Breast epithelium (tissue), 4 donors: Measurements from ENCODE around the gene DISP1. TPM values are rescaled to one million over a fixed set of nuclear protein-coding genes. Genes with fewer than 3 reads are reported as not detected.
"Not testable (repeated sequence)": the region's sequence is repeated elsewhere in the genome, so short reads cannot be mapped to it uniquely, and the experiment has no call there.

Experiments
- DNase-seq, 2 donors: peaks; one replicate each; pipeline ENCODE4 v3.0.0-alpha.2; 2019; ENCODE audit warnings: low spot score in 2 of 2
- H3K27ac ChIP-seq, 2 donors: fragments of 200-600 bp; sonication (generic) in 1 of 2; one replicate each; pipeline ENCODE4 v1.5.1; 2016 to 2019; ENCODE audit warnings: mild to moderate bottlenecking in 1 of 2
- H3K27me3 ChIP-seq, 2 donors: fragments of 200-600 bp; sonication (generic) in 1 of 2; one replicate each; pipeline versions ENCODE4 v1.5.1 to v1.6.0; 2017 to 2019; ENCODE audit warnings: control low read depth in 1 of 2, mild to moderate bottlenecking in 1 of 2
- H3K36me3 ChIP-seq: fragments of 200-600 bp; one replicate; pipeline ENCODE4 v1.5.1; 2019
- H3K4me1 ChIP-seq, 2 donors: fragments of 200-600 bp; sonication (generic); one replicate each; pipeline ENCODE4 v1.5.1; 2016 to 2019; ENCODE audit warnings: control low read depth in 1 of 2
- H3K4me3 ChIP-seq, 3 donors: fragments of 200-600 bp; sonication (generic); 1 replicate in 2 of 3; 2 replicates in 1 of 3; pipeline ENCODE4 v1.5.1; 2016 to 2019; ENCODE audit warnings: mild to moderate bottlenecking in 3 of 3, moderate library complexity in 2 of 3
- H3K9me3 ChIP-seq, 2 donors: fragments of 200-600 bp; sonication (generic) in 1 of 2; one replicate each; pipeline ENCODE4 v1.5.1; 2016 to 2019; ENCODE audit warnings: control low read depth in 1 of 2
- POLR2A ChIP-seq: fragments of 450-650 bp; IDR thresholded peaks from one replicate; pipeline ENCODE4 v1.6.1; 2016; ENCODE audit warnings: antibody characterized with exemption, mild to moderate bottlenecking, moderate library complexity
- POLR2AphosphoS5 ChIP-seq, 3 donors: sonication (generic); formaldehyde crosslinking; IDR thresholded peaks; one replicate each; pipeline ENCODE4 v1.6.1; 2017; ENCODE audit warnings: antibody characterized with exemption in 3 of 3
- intact Hi-C: fragments of 100-400 bp; cut with DNase I; formaldehyde crosslinking; loops from one replicate; pipeline ENCODE4 v1.15.1; 2023; ENCODE audit warnings: low total_unique reads
- total RNA-seq, 3 donors: library from RNA; depleted of rRNA; stranded (reverse); fragments of >200 nt; gene quantifications; one replicate each; pipeline ENCODE4 v1.1.0, GENCODE V29; 2016
- TF ChIP-seq, protein P1 (sequence below), 3 donors: fragments of 450-650 bp; IDR thresholded peaks; one replicate each; pipeline ENCODE4 v1.5.1; 2016 to 2017; ENCODE audit warnings: antibody characterized with exemption in 3 of 3, mild to moderate bottlenecking in 3 of 3, moderate library complexity in 3 of 3

The DISP1 gene
- total RNA-seq, 3 donors from 2014 or later, result 7.5 to 17.1 (median 10.5) TPM

DNA sequence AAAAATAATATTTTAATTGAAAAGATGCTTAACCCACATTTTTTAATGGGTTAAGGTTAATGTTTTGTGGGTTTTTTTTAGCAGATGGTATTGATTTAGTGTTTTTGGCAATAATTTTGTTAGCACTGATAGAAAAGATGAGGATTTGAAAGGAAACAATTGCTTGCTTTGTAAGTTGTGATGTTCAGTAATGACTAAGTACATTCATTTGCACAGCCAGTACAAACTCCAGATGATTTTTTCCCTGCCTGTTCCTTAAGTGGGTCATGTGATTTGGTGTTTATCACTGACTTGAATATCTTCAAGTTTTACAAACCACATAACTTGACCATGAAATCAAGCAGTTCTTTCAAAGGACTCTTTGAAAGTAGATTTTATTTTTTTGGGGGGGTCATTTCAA, 15.0 kb downstream of the DISP1 start:
- no peaks in the 10 kb centered on the region for H3K27me3 ChIP-seq
- H3K9me3 ChIP-seq, result no peaks in the 10 kb centered on the region
- TF ChIP-seq, protein P1, sequence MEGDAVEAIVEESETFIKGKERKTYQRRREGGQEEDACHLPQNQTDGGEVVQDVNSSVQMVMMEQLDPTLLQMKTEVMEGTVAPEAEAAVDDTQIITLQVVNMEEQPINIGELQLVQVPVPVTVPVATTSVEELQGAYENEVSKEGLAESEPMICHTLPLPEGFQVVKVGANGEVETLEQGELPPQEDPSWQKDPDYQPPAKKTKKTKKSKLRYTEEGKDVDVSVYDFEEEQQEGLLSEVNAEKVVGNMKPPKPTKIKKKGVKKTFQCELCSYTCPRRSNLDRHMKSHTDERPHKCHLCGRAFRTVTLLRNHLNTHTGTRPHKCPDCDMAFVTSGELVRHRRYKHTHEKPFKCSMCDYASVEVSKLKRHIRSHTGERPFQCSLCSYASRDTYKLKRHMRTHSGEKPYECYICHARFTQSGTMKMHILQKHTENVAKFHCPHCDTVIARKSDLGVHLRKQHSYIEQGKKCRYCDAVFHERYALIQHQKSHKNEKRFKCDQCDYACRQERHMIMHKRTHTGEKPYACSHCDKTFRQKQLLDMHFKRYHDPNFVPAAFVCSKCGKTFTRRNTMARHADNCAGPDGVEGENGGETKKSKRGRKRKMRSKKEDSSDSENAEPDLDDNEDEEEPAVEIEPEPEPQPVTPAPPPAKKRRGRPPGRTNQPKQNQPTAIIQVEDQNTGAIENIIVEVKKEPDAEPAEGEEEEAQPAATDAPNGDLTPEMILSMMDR (IDR thresholded peaks at IDR 0.05), result no peak
- TF ChIP-seq POLR2A (no peak), POLR2AphosphoS5 (IDR thresholded peaks at IDR 0.05) (no peak)
- H3K4me3 ChIP-seq, result no peak overlapping the region
- H3K4me1 ChIP-seq, result no peaks in the 10 kb centered on the region
- H3K36me3 ChIP-seq, result no peaks in the 10 kb centered on the region
- H3K27ac ChIP-seq, result no peak overlapping the region
- intact Hi-C loops, result no loop called here
- no peak for DNase-seq

DNA sequence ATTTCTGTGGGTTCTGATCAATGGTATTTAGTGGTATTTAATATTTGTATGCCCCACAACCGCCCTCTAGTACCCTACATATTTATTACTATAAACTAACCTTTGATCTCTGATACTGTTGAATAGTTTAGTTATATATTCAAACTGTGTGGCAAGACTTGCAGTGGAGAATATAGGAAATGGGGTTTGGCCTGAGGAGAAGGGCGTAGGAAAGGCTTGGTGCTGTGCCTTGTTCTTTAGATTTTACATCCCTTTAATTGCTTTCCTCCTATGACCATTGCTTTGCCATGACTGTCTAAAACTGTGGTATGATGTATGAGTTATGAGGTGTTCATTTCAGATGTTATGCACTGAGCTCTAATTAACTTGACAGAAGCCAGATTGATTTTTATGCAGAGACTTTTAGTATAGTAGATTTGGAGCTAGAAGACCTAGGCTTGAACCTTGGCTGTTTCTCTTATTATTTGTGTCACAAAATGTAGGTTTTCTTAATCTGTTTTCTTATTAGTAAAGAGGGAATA, 18.6 kb downstream of the DISP1 start:
- TF ChIP-seq, protein P1 (IDR thresholded peaks at IDR 0.05), result no peak
- TF ChIP-seq POLR2A (no peak), POLR2AphosphoS5 (IDR thresholded peaks at IDR 0.05) (no peak)
- Histone ChIP-seq H3K27me3 (no peaks in the 10 kb centered on the region), H3K4me3 (no peak overlapping the region), H3K9me3 (no peaks in the 10 kb centered on the region), H3K27ac (no peak overlapping the region), H3K4me1 (no peaks in the 10 kb centered on the region), H3K36me3 (no peaks in the 10 kb centered on the region)
- intact Hi-C loops, result no loop called here
- no peak for DNase-seq

DNA sequence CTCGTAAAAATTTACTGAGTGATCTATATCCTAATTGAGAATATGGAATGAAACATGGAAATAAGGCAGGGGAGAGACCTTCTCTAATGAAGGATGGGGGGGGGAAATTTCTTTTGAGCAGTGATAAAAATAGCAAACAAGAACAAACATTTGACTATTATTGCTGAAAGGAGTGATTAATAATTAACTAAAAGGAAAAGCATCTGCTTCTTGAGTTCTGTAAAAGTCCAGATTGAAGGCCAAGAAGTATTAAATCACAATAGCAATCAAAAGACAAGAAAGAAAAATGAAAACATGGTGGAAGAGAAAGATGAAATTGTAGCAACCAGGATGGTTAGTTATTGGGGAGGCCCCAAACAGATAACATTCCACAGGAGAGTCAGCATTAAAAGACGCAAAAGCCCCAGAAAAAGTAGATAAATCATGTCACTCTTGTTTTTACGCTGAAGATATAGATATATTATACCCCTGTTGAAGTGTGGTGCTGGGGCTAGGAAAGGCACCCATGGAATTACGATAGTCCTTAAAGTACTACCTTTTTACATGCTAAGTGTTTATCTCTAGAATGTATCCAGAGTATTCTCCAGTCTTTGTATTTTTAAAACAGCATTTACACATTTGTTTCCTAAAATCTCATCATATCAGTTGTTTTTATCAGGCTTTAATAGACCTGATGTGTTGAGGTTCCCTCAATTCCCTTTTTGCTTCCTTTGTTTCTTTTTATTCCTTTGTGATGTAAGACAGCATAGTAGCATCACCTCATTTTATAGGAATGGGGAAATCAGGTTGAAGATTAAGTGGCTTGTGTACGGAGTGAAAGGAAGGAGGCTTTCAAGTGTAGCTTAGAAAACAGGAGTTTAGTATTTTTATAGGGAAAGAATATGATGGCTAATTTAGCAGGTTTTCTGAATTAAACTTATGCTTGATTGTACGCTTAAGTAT, 28.9 kb downstream of the DISP1 start:
- Histone ChIP-seq H3K36me3 (no peaks in the 10 kb centered on the region), H3K27ac (peak overlapping the region; percentile 3 to 25), H3K9me3 (no peaks in the 10 kb centered on the region), H3K4me3 (no peak overlapping the region), H3K27me3 (no peaks in the 10 kb centered on the region), H3K4me1 (no peaks in the 10 kb centered on the region)
- DNase-seq, result no peak
- TF ChIP-seq POLR2A (no peak), POLR2AphosphoS5 (IDR thresholded peaks at IDR 0.05) (no peak)
- TF ChIP-seq, protein P1 (IDR thresholded peaks at IDR 0.05), result no peak
- intact Hi-C loops, result no loop called here

DNA sequence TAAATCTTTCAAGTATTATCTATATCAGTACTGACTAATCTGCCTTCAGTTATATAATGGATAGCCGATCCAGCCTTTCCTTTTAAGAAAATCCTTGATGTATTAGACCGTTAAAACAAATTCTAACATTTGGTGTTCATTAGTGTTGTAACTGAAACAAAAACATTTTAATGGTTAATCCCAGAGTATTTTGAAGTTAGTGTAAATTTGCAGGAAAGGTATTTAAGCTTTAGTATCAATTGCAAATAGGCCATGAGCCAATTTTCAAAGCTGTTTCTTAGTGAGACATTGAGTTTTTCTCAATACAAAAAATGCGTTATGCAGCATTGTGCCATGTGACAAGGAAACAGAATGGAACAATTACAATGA, 29.6 kb downstream of the DISP1 start:
- no peak overlapping the region for H3K4me3 ChIP-seq
- H3K4me1 ChIP-seq, result no peaks in the 10 kb centered on the region
- TF ChIP-seq, protein P1 (IDR thresholded peaks at IDR 0.05), result no peak
- no peak for TF ChIP-seq POLR2A
- no peak for TF ChIP-seq POLR2AphosphoS5 (IDR thresholded peaks at IDR 0.05)
- H3K9me3 ChIP-seq, result no peaks in the 10 kb centered on the region
- no peaks in the 10 kb centered on the region for H3K36me3 ChIP-seq
- peak overlapping the region in 1 of 2 donors; percentile 3 for H3K27ac ChIP-seq
- DNase-seq, result no peak
- no peaks in the 10 kb centered on the region for H3K27me3 ChIP-seq
- intact Hi-C loops, result no loop called here

DNA sequence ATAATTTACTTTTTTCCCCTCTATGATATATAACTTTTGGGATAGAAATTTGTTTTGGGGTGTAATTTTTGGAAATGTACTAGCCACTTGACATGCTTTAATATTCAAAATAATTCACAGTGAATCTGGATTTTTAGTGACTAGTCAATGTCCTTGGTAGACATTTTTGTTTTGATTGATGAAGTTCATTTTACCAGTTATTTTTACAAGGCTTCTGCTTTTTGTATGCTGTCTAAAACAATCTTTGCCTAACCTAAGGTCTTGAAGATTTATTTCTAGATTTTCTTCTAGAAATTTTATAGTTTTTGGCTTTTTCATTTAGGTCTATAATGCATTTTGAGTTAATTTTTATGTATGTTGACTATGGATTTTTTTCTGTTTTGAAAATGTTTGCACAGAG, 30.9 kb downstream of the DISP1 start:
- no peaks in the 10 kb centered on the region for H3K36me3 ChIP-seq
- intact Hi-C loops, result no loop called here
- no peak overlapping the region for H3K4me3 ChIP-seq

DNA sequence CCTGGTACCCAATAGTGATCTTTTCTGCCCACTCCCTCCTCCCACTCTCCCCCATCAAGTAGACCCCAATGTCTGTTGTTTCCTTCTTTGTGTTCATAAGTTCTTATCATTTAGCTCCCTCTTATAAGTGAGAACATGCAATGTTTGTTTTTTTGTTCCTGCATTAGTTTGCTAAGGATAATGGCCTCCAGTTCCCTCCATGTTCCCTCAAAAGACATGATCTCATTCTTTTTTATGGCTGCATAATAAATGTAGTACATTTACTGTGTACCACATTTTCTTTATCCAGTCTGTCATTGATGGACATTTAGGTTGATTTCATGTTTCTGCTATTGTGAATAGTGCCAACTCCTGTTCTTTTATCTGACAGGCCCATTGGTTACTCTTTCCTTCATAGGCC, 35.7 kb downstream of the DISP1 start:
- H3K36me3 ChIP-seq, intact Hi-C loops, H3K9me3 ChIP-seq, H3K27ac ChIP-seq, DNase-seq, H3K4me1 ChIP-seq, H3K27me3 ChIP-seq, H3K4me3 ChIP-seq: not testable (repeated sequence)

More for the DNA sequence above, 30.9 kb downstream of the DISP1 start:
- H3K9me3 ChIP-seq, result no peaks in the 10 kb centered on the region
- H3K27me3 ChIP-seq, result no peaks in the 10 kb centered on the region
- no peak for TF ChIP-seq POLR2AphosphoS5 (IDR thresholded peaks at IDR 0.05)
- no peak for TF ChIP-seq POLR2A
- TF ChIP-seq, protein P1 (IDR thresholded peaks at IDR 0.05), result no peak
- no peaks in the 10 kb centered on the region for H3K4me1 ChIP-seq
- DNase-seq, result no peak
- no peak overlapping the region for H3K27ac ChIP-seq
